Stomach (tissue), 9 donors: ENCODE data around the gene CHRNB1. TPM values are rescaled to one million over a fixed set of nuclear protein-coding genes. Genes with fewer than 3 reads are reported as not detected.

Experiments used
- DNase-seq, 2 donors: peaks; one replicate each; pipeline versions ENCODE4 v3.0.0 to v3.0.0-alpha.2; 2013 to 2019
- H3K27ac ChIP-seq, 5 donors: fragments of 200-600 bp in 4 of 5; sonication (generic) in 4 of 5; one replicate each; pipeline ENCODE4 v1.5.1; 2013 to 2019; ENCODE audit warnings: mild to moderate bottlenecking in 1 of 5, moderate library complexity in 1 of 5
- H3K27me3 ChIP-seq, 3 donors: fragments of 200-600 bp; sonication (generic); one replicate each; pipeline ENCODE4 v1.5.1; 2017 to 2019; ENCODE audit warnings: mixed run types in 1 of 3
- H3K36me3 ChIP-seq, 4 donors: fragments of 200-600 bp; sonication (generic); 1 replicate in 3 of 4; 2 replicates in 1 of 4; pipeline ENCODE4 v1.5.1; 2016 to 2019
- H3K4me1 ChIP-seq, 4 donors: fragments of 200-600 bp; sonication (generic); one replicate each; pipeline ENCODE4 v1.5.1; 2016 to 2019
- H3K4me3 ChIP-seq, 4 donors: fragments of 200-600 bp; sonication (generic) in 3 of 4; one replicate each; pipeline ENCODE4 v1.5.1; 2016 to 2019; ENCODE audit warnings: mild to moderate bottlenecking in 1 of 4
- H3K9me3 ChIP-seq, 4 donors: fragments of 200-600 bp; sonication (generic); one replicate each; pipeline ENCODE4 v1.5.1; 2016 to 2019
- CTCF ChIP-seq, 7 experiments: fragments of 450-650 bp in 4 of 7; fragments of 200-600 bp in 3 of 7; sonication (generic) in 3 of 7; IDR thresholded peaks; one replicate each; pipeline ENCODE4 v1.5.1; 2016 to 2019; ENCODE audit warnings: antibody characterized with exemption in 7 of 7, control low read depth in 2 of 7, mild to moderate bottlenecking in 1 of 7
- EP300 ChIP-seq: sonication (generic); formaldehyde crosslinking; IDR thresholded peaks from one replicate; pipeline ENCODE4 v1.6.1; 2017; ENCODE audit warnings: antibody characterized with exemption
- POLR2A ChIP-seq, 4 donors: fragments of 450-650 bp; IDR thresholded peaks; one replicate each; pipeline ENCODE4 v1.6.1; 2016; ENCODE audit warnings: antibody characterized with exemption in 4 of 4, control low read depth in 2 of 4, mild to moderate bottlenecking in 1 of 4, moderate library complexity in 1 of 4
- POLR2AphosphoS5 ChIP-seq, 3 donors: sonication (generic); formaldehyde crosslinking; IDR thresholded peaks; one replicate each; pipeline ENCODE4 v1.6.1; 2016; ENCODE audit warnings: antibody characterized with exemption in 3 of 3
- WGBS, 5 donors: extraction: QIAGEN DNeasy Blood & Tissue Kit in 3 of 5; methylation state at CpG; one replicate each; pipeline versions ENCODE4 v1.1.5 to v1.1.7; 2013 to 2018; 5-methylcytosine and 5-hydroxymethylcytosine counted together
- intact Hi-C: fragments of 100-400 bp; cut with DNase I; formaldehyde crosslinking; loops from one replicate; pipeline ENCODE4 v1.15.1; 2023; ENCODE audit warnings: low total_unique reads
- polyA plus RNA-seq, 3 donors: library from polyadenylated mRNA; stranded (reverse); fragments of 200-250 nt; gene quantifications; one replicate each; pipeline ENCODE4 v1.2.3, GENCODE V29; 2013
- total RNA-seq, 5 donors: library from RNA; depleted of rRNA; stranded (reverse); fragments of >200 nt; gene quantifications; one replicate each; pipeline versions ENCODE4 v1.1.0 to v1.2.3, GENCODE V29; 2014 to 2016
- donor health status: healthy with polysubstance abuse.
- donor health status: Bipolar disorder and iron deficiency.
- donor health status: healthy.

The CHRNB1 gene
- total and polyA plus RNA-seq, 8 donors: 1.8 to 12.0 (median 7.8) TPM; not detected in 2

- Histone ChIP-seq H3K4me1 (peaks cover 19 to 26% (median 21%) of the 10 kb centered on the region in 4 donors), H3K27me3 (peaks cover 0 to 13% (median 0%) of the 10 kb centered on the region in 3 donors), H3K4me3 (peak overlapping the region in 1 of 4 donors; percentile 6), H3K27ac (no peak overlapping the region), H3K36me3 (peaks cover 0 to 25% (median 19%) of the 10 kb centered on the region in 4 donors), H3K9me3 (no peaks in the 10 kb centered on the region)
- intact Hi-C loops: no loop called here
- peak in 1 of 2 donors; percentile 60 for DNase-seq
- WGBS, 5 donors: 44 to 80% (median 56%) methylated on average over 27 to 58 of the region's 58 CpGs
- TF ChIP-seq EP300 (no peak), POLR2AphosphoS5 (IDR thresholded peaks at IDR 0.05) (no peak), CTCF (IDR thresholded peaks at IDR 0.05) (no peak), POLR2A (IDR thresholded peaks at IDR 0.05) (no peak)
These were observed 36.6 kb upstream of the CHRNB1 start for GRCh38 chr17:7408252-7408727.

- TF ChIP-seq POLR2A (IDR thresholded peaks at IDR 0.05) (no peak), CTCF (IDR thresholded peaks at IDR 0.05) (no peak), EP300 (no peak), POLR2AphosphoS5 (IDR thresholded peaks at IDR 0.05) (no peak)
- H3K9me3 ChIP-seq: no peaks in the 10 kb centered on the region
- H3K4me1 ChIP-seq: peaks cover 17 to 23% (median 19%) of the 10 kb centered on the region in 4 donors
- intact Hi-C loops: no loop called here
- 74 to 90% (median 80%) methylated on average over 2 to 6 of the region's 6 CpGs for WGBS, 5 donors
- H3K4me3 ChIP-seq: no peak overlapping the region
- H3K36me3 ChIP-seq: peaks cover 0 to 25% (median 19%) of the 10 kb centered on the region in 4 donors
- DNase-seq: no peak
- no peak overlapping the region for H3K27ac ChIP-seq
- H3K27me3 ChIP-seq: peaks cover 0 to 13% (median 0%) of the 10 kb centered on the region in 3 donors
These were observed 36.0 kb upstream of the CHRNB1 start for GRCh38 chr17:7408863-7409262.

- no peak overlapping the region for H3K4me3 ChIP-seq
- intact Hi-C loops: no loop called here
- DNase-seq: no peak
- peaks cover 0 to 27% (median 20%) of the 10 kb centered on the region in 4 donors for H3K36me3 ChIP-seq
- H3K4me1 ChIP-seq: peaks cover 14 to 23% (median 19%) of the 10 kb centered on the region in 4 donors
- H3K27me3 ChIP-seq: peaks cover 0 to 11% (median 0%) of the 10 kb centered on the region in 3 donors
- 89 to 94% (median 91%) methylated on average over 6 of the region's 6 CpGs for WGBS, 5 donors
- H3K27ac ChIP-seq: no peak overlapping the region
- no peak for TF ChIP-seq CTCF (IDR thresholded peaks at IDR 0.05)
- TF ChIP-seq POLR2A (IDR thresholded peaks at IDR 0.05): no peak
- no peak for TF ChIP-seq POLR2AphosphoS5 (IDR thresholded peaks at IDR 0.05)
- no peak for TF ChIP-seq EP300
- H3K9me3 ChIP-seq: no peaks in the 10 kb centered on the region
These were observed 35.1 kb upstream of the CHRNB1 start for GRCh38 chr17:7409716-7410115.

GRCh38 chr17:7410634-7411426 lies 34.0 kb upstream of the CHRNB1 start:
- no peak for DNase-seq
- no peak for TF ChIP-seq CTCF (IDR thresholded peaks at IDR 0.05)
- no peak for TF ChIP-seq POLR2A (IDR thresholded peaks at IDR 0.05)
- no peak for TF ChIP-seq POLR2AphosphoS5 (IDR thresholded peaks at IDR 0.05)
- TF ChIP-seq EP300: no peak
- WGBS, 5 donors: 78 to 89% (median 84%) methylated on average over 21 to 25 of the region's 25 CpGs
- Histone ChIP-seq H3K9me3 (no peaks in the 10 kb centered on the region), H3K27ac (no peak overlapping the region), H3K27me3 (no peaks in the 10 kb centered on the region), H3K4me1 (peaks cover 3 to 12% (median 8%) of the 10 kb centered on the region in 4 donors), H3K36me3 (peaks cover 0 to 39% (median 26%) of the 10 kb centered on the region in 4 donors), H3K4me3 (no peak overlapping the region)
- intact Hi-C loops: no loop called here
